Measurements from ENCODE around the gene KCNN2.
"Not testable (repeated sequence)": the region's sequence is repeated elsewhere in the genome, so short reads cannot be mapped to it uniquely, and the experiment has no call there.

The KCNN2 gene

GRCh38 chr5:114411380-114411931, 49.6 kb downstream of the KCNN2 start:
- H3K4me3 ChIP-seq (ENCODE audit: low read length), result no peak overlapping the region
- no peak overlapping the region for H3K9ac ChIP-seq (ENCODE audit: low read length)
- no peaks in the 10 kb centered on the region for H3K36me3 ChIP-seq (ENCODE audit: control insufficient read depth, insufficient read depth, low read length)
- no peaks in the 10 kb centered on the region for H3K27me3 ChIP-seq (ENCODE audit: control insufficient read depth, insufficient read depth, low read length)
- H3K4me1 ChIP-seq (ENCODE audit: control insufficient read depth, insufficient read depth, low read length), result no peaks in the 10 kb centered on the region
- H3K27ac ChIP-seq (ENCODE audit: low read depth, low read length), result no peak overlapping the region

GRCh38 chr5:114412510-114413171, 50.8 kb downstream of the KCNN2 start:
- Histone ChIP-seq H3K27me3 (ENCODE audit: control insufficient read depth, insufficient read depth, low read length) (no peaks in the 10 kb centered on the region), H3K4me1 (ENCODE audit: control insufficient read depth, insufficient read depth, low read length) (no peaks in the 10 kb centered on the region), H3K27ac (ENCODE audit: low read depth, low read length) (no peak overlapping the region), H3K4me3 (ENCODE audit: low read length) (no peak overlapping the region), H3K36me3 (ENCODE audit: control insufficient read depth, insufficient read depth, low read length) (no peaks in the 10 kb centered on the region), H3K9ac (ENCODE audit: low read length) (no peak overlapping the region)

- no peaks in the 10 kb centered on the region for H3K36me3 ChIP-seq (ENCODE audit: control insufficient read depth, insufficient read depth, low read length)
- no peaks in the 10 kb centered on the region for H3K4me1 ChIP-seq (ENCODE audit: control insufficient read depth, insufficient read depth, low read length)
- no peak overlapping the region for H3K4me3 ChIP-seq (ENCODE audit: low read length)
- H3K9ac ChIP-seq (ENCODE audit: low read length), result no peak overlapping the region
- H3K27ac ChIP-seq (ENCODE audit: low read depth, low read length), result no peak overlapping the region
- H3K27me3 ChIP-seq (ENCODE audit: control insufficient read depth, insufficient read depth, low read length), result no peaks in the 10 kb centered on the region
These were observed 53.9 kb downstream of the KCNN2 start for GRCh38 chr5:114415760-114416159.

- Histone ChIP-seq H3K27me3 (ENCODE audit: control insufficient read depth, insufficient read depth, low read length) (no peaks in the 10 kb centered on the region), H3K36me3 (ENCODE audit: control insufficient read depth, insufficient read depth, low read length) (no peaks in the 10 kb centered on the region), H3K9ac (ENCODE audit: low read length) (no peak overlapping the region), H3K4me3 (ENCODE audit: low read length) (no peak overlapping the region), H3K27ac (ENCODE audit: low read depth, low read length) (no peak overlapping the region), H3K4me1 (ENCODE audit: control insufficient read depth, insufficient read depth, low read length) (no peaks in the 10 kb centered on the region)
These were observed 54.4 kb downstream of the KCNN2 start for GRCh38 chr5:114416254-114416653.

- no peak overlapping the region for H3K27ac ChIP-seq (ENCODE audit: low read depth, low read length)
- H3K4me3 ChIP-seq (ENCODE audit: low read length), result no peak overlapping the region
- no peaks in the 10 kb centered on the region for H3K36me3 ChIP-seq (ENCODE audit: control insufficient read depth, insufficient read depth, low read length)
- no peaks in the 10 kb centered on the region for H3K27me3 ChIP-seq (ENCODE audit: control insufficient read depth, insufficient read depth, low read length)
- no peaks in the 10 kb centered on the region for H3K4me1 ChIP-seq (ENCODE audit: control insufficient read depth, insufficient read depth, low read length)
- no peak overlapping the region for H3K9ac ChIP-seq (ENCODE audit: low read length)
These were observed 55.6 kb downstream of the KCNN2 start for GRCh38 chr5:114417519-114417918.

- Histone ChIP-seq H3K4me1 (ENCODE audit: control insufficient read depth, insufficient read depth, low read length) (no peaks in the 10 kb centered on the region), H3K36me3 (ENCODE audit: control insufficient read depth, insufficient read depth, low read length) (no peaks in the 10 kb centered on the region), H3K4me3 (ENCODE audit: low read length) (no peak overlapping the region), H3K27me3 (ENCODE audit: control insufficient read depth, insufficient read depth, low read length) (no peaks in the 10 kb centered on the region), H3K9ac (ENCODE audit: low read length) (no peak overlapping the region), H3K27ac (ENCODE audit: low read depth, low read length) (no peak overlapping the region)
These were observed 56.6 kb downstream of the KCNN2 start for GRCh38 chr5:114418176-114419066.

GRCh38 chr5:114419067-114419388, 57.2 kb downstream of the KCNN2 start:
- Histone ChIP-seq H3K4me3 (ENCODE audit: low read length) (no peak overlapping the region), H3K4me1 (ENCODE audit: control insufficient read depth, insufficient read depth, low read length) (no peaks in the 10 kb centered on the region), H3K27me3 (ENCODE audit: control insufficient read depth, insufficient read depth, low read length) (no peaks in the 10 kb centered on the region), H3K36me3 (ENCODE audit: control insufficient read depth, insufficient read depth, low read length) (no peaks in the 10 kb centered on the region), H3K27ac (ENCODE audit: low read depth, low read length) (no peak overlapping the region), H3K9ac (ENCODE audit: low read length) (no peak overlapping the region)

GRCh38 chr5:114419959-114420358, 58.1 kb downstream of the KCNN2 start:
- no peak overlapping the region for H3K27ac ChIP-seq (ENCODE audit: low read depth, low read length)
- no peak overlapping the region for H3K9ac ChIP-seq (ENCODE audit: low read length)
- no peak overlapping the region for H3K4me3 ChIP-seq (ENCODE audit: low read length)
- no peaks in the 10 kb centered on the region for H3K4me1 ChIP-seq (ENCODE audit: control insufficient read depth, insufficient read depth, low read length)
- H3K27me3 ChIP-seq (ENCODE audit: control insufficient read depth, insufficient read depth, low read length), result no peaks in the 10 kb centered on the region
- H3K36me3 ChIP-seq (ENCODE audit: control insufficient read depth, insufficient read depth, low read length), result no peaks in the 10 kb centered on the region

GRCh38 chr5:114427204-114427603, 65.3 kb downstream of the KCNN2 start:
- Histone ChIP-seq H3K9ac (ENCODE audit: low read length) (no peak overlapping the region), H3K4me3 (ENCODE audit: low read length) (no peak overlapping the region), H3K4me1 (ENCODE audit: control insufficient read depth, insufficient read depth, low read length) (no peaks in the 10 kb centered on the region), H3K36me3 (ENCODE audit: control insufficient read depth, insufficient read depth, low read length) (no peaks in the 10 kb centered on the region), H3K27me3 (ENCODE audit: control insufficient read depth, insufficient read depth, low read length) (no peaks in the 10 kb centered on the region), H3K27ac (ENCODE audit: low read depth, low read length) (no peak overlapping the region)

- H3K4me3 ChIP-seq (ENCODE audit: low read length), result no peak overlapping the region
- no peaks in the 10 kb centered on the region for H3K36me3 ChIP-seq (ENCODE audit: control insufficient read depth, insufficient read depth, low read length)
- no peaks in the 10 kb centered on the region for H3K27me3 ChIP-seq (ENCODE audit: control insufficient read depth, insufficient read depth, low read length)
- no peaks in the 10 kb centered on the region for H3K4me1 ChIP-seq (ENCODE audit: control insufficient read depth, insufficient read depth, low read length)
- H3K9ac ChIP-seq (ENCODE audit: low read length), result no peak overlapping the region
- no peak overlapping the region for H3K27ac ChIP-seq (ENCODE audit: low read depth, low read length)
These were observed 68.7 kb downstream of the KCNN2 start for GRCh38 chr5:114430532-114430931.

- not testable (repeated sequence) for H3K27me3 ChIP-seq (ENCODE audit: control insufficient read depth, insufficient read depth, low read length); H3K36me3 ChIP-seq (ENCODE audit: control insufficient read depth, insufficient read depth, low read length); H3K27ac ChIP-seq (ENCODE audit: low read depth, low read length); H3K9ac ChIP-seq (ENCODE audit: low read length); H3K4me3 ChIP-seq (ENCODE audit: low read length); H3K4me1 ChIP-seq (ENCODE audit: control insufficient read depth, insufficient read depth, low read length)
These were observed 70.8 kb downstream of the KCNN2 start for GRCh38 chr5:114432684-114433083.

GRCh38 chr5:114434396-114435219, 72.7 kb downstream of the KCNN2 start:
- H3K9ac ChIP-seq (ENCODE audit: low read length), result no peak overlapping the region
- no peak overlapping the region for H3K27ac ChIP-seq (ENCODE audit: low read depth, low read length)
- no peak overlapping the region for H3K4me3 ChIP-seq (ENCODE audit: low read length)
- H3K36me3 ChIP-seq (ENCODE audit: control insufficient read depth, insufficient read depth, low read length), result no peaks in the 10 kb centered on the region
- no peaks in the 10 kb centered on the region for H3K4me1 ChIP-seq (ENCODE audit: control insufficient read depth, insufficient read depth, low read length)
- H3K27me3 ChIP-seq (ENCODE audit: control insufficient read depth, insufficient read depth, low read length), result no peaks in the 10 kb centered on the region
